Endothelial cell (in vitro differentiated cells): ENCODE results near the gene SUPT16H. TPM values are rescaled to one million over a fixed set of nuclear protein-coding genes. Genes with fewer than 3 reads are reported as not detected.
A peak's percentile ranks its signal among the peaks of the same experiment; 100 is the strongest.

Experiments
- DNase-seq: peaks from one replicate; pipeline ENCODE4 v3.0.0; 2021; ENCODE audit warnings: low spot score
- H3K27ac Mint-ChIP-seq: one replicate; pipeline ENCODE4 v1.8.0; 2021; ENCODE audit warnings: mixed read lengths, inconsistent platforms; ENCODE audit not compliant: unreplicated experiment
- H3K27me3 Mint-ChIP-seq: one replicate; pipeline ENCODE4 v1.8.0; 2021; ENCODE audit warnings: mild to moderate bottlenecking, moderate library complexity, mixed read lengths, inconsistent platforms; ENCODE audit not compliant: unreplicated experiment
- H3K36me3 Mint-ChIP-seq: one replicate; pipeline ENCODE4 v1.8.0; 2021; ENCODE audit warnings: mild to moderate bottlenecking, low read depth, mixed read lengths, inconsistent platforms; ENCODE audit not compliant: unreplicated experiment
- H3K4me1 Mint-ChIP-seq: one replicate; pipeline ENCODE4 v1.8.0; 2021; ENCODE audit warnings: mild to moderate bottlenecking, mixed read lengths, inconsistent platforms; ENCODE audit not compliant: unreplicated experiment
- H3K4me3 Mint-ChIP-seq: one replicate; pipeline ENCODE4 v1.8.0; 2021; ENCODE audit warnings: mild to moderate bottlenecking, mixed read lengths, inconsistent platforms; ENCODE audit not compliant: unreplicated experiment
- H3K9me3 Mint-ChIP-seq: one replicate; pipeline ENCODE4 v1.8.0; 2021; ENCODE audit warnings: mixed read lengths, inconsistent platforms; ENCODE audit not compliant: unreplicated experiment
- CTCF ChIP-seq: fragments of 200-600 bp; sonication (generic); IDR thresholded peaks from one replicate; pipeline ENCODE4 v1.5.0; 2021; ENCODE audit warnings: antibody characterized with exemption; ENCODE audit not compliant: unreplicated experiment
- long read RNA-seq: library from polyadenylated mRNA; unstranded; transcript quantifications from one replicate; pipeline ENCODE4 v2.0.0, GENCODE V29; 2020; ENCODE audit not compliant: unreplicated experiment
- total RNA-seq: library from RNA; stranded (reverse); fragmentation: NEBNext Ultra II Directional; extraction: Animal tissue kit (Norgen Biotek cat#: 25700); gene quantifications from one replicate; pipeline ENCODE4 v1.2.1, GENCODE V29; 2021; ENCODE audit not compliant: unreplicated experiment

The SUPT16H gene
- total RNA-seq, result 84.6 TPM
- long read RNA-seq, full-length matches to known transcripts, result 9 of 47 reads
- long read RNA-seq, partial matches to known transcripts, result 34 of 47 reads
- long read RNA-seq, other reads (novel, unspliced or antisense), result 4 of 47 reads

- H3K27me3 Mint-ChIP-seq, result peaks cover 4% of the 10 kb centered on the region
- H3K9me3 Mint-ChIP-seq, result no peaks in the 10 kb centered on the region
- DNase-seq, result peak; percentile 92
- TF ChIP-seq CTCF, result no peak
- H3K27ac Mint-ChIP-seq, result peak within 1 kb of the TSS; percentile 100
- H3K4me1 Mint-ChIP-seq, result peaks cover 25% of the 10 kb centered on the region
- peaks cover 19% of the 10 kb centered on the region for H3K36me3 Mint-ChIP-seq
- peak within 1 kb of the TSS; percentile 99 for H3K4me3 Mint-ChIP-seq
Measured at GRCh38 chr14:21383848-21384493, at the start of gene SUPT16H. TSS of gene SUPT16H (minus strand) at chr14:21384019. CDS start at chr14:21383927, 92 bp downstream.

DNA sequence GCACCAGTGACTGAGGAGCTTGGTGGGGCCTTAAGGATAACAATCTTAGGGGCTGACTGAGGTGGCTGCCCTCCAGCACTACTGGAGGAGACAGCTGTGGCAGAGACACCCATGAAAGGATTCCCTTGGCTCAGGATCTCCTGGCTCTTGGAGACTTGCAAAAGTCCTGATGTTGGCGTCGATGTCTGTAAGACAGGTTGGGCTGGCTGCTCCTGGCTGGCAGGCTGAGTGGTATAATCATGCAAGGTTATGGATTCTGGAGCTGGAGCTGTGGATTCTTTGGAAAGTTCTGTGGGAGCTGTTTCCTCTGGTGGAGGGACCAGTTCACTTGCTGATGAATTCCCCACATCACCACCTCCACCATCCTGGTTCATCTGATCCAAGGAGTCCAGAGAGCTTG lies 47.3 kb upstream of the SUPT16H start:
- peaks cover 39% of the 10 kb centered on the region for H3K36me3 Mint-ChIP-seq
- H3K27ac Mint-ChIP-seq, result no peak overlapping the region
- no peak for DNase-seq
- peaks cover 18% of the 10 kb centered on the region for H3K4me1 Mint-ChIP-seq
- no peak for TF ChIP-seq CTCF
- no peak overlapping the region for H3K4me3 Mint-ChIP-seq
- H3K9me3 Mint-ChIP-seq, result no peaks in the 10 kb centered on the region
- H3K27me3 Mint-ChIP-seq, result peaks cover 3% of the 10 kb centered on the region

DNA sequence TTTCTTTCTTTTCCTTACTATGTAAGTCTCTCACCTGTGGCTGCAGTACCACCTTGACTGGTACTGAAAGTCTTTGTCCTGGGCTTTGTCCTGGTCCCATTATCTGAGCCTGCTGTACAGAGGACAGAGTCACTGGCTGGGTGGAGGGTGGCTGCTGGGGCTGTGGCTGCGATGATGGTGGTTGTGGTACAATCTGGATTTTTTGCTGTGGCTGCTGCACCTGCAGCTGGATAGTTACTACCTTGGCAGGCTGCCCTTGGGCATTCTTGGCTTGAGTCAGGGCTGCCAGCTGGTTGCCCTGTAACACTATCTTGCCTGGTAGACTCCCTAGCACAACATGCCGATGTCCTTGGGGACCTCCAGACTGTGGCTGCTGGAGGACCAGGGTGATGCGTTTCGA lies 45.1 kb upstream of the SUPT16H start:
- Mint-ChIP-seq H3K4me3 (no peak overlapping the region), H3K27ac (no peak overlapping the region), H3K4me1 (peaks cover 4% of the 10 kb centered on the region), H3K27me3 (peaks cover 1% of the 10 kb centered on the region), H3K9me3 (no peaks in the 10 kb centered on the region), H3K36me3 (peaks cover 52% of the 10 kb centered on the region)
- no peak for DNase-seq
- TF ChIP-seq CTCF, result no peak

GRCh38 chr14:21426692-21427091 lies 42.9 kb upstream of the SUPT16H start:
- H3K27ac Mint-ChIP-seq, result no peak overlapping the region
- H3K9me3 Mint-ChIP-seq, result no peaks in the 10 kb centered on the region
- H3K4me1 Mint-ChIP-seq, result no peaks in the 10 kb centered on the region
- DNase-seq, result no peak
- H3K4me3 Mint-ChIP-seq, result no peak overlapping the region
- TF ChIP-seq CTCF, result no peak
- H3K36me3 Mint-ChIP-seq, result peaks cover 59% of the 10 kb centered on the region
- no peaks in the 10 kb centered on the region for H3K27me3 Mint-ChIP-seq

- Mint-ChIP-seq H3K36me3 (peaks cover 39% of the 10 kb centered on the region), H3K9me3 (no peaks in the 10 kb centered on the region), H3K27ac (no peak overlapping the region), H3K4me3 (no peak overlapping the region), H3K4me1 (no peaks in the 10 kb centered on the region), H3K27me3 (no peaks in the 10 kb centered on the region)
- DNase-seq, result no peak
- no peak for TF ChIP-seq CTCF
Measured at GRCh38 chr14:21419528-21419927, 35.7 kb upstream of the SUPT16H start.
